DOHH2 (cell line): ENCODE data around the gene IFNA13.

ENCODE experiments used
- H3F3A ChIP-seq: fragments of 200-600 bp; sonication (generic), shearing (Covaris generic); 2 replicates; pipeline ENCODE4 v1.6.0; 2016; ENCODE audit warnings: antibody characterized with exemption, mild to moderate bottlenecking; ENCODE audit not compliant: control insufficient read depth, insufficient read depth
- H3K27ac ChIP-seq: fragments of 200-600 bp; sonication (generic); 2 replicates; pipeline ENCODE4 v1.5.1; 2014; ENCODE audit warnings: low read depth, mild to moderate bottlenecking, low read length, moderate library complexity
- H3K27me3 ChIP-seq: fragments of 200-600 bp; sonication (generic); 2 replicates; pipeline ENCODE4 v1.6.1; 2014; ENCODE audit warnings: mild to moderate bottlenecking, low read length, mixed read lengths; ENCODE audit not compliant: control insufficient read depth
- H3K36me3 ChIP-seq: fragments of 200-600 bp; sonication (generic); 2 replicates; pipeline ENCODE4 v1.6.1; 2014; ENCODE audit warnings: mild to moderate bottlenecking, low read length, moderate library complexity, mixed read lengths; ENCODE audit not compliant: control insufficient read depth
- H3K4me1 ChIP-seq: fragments of 200-600 bp; sonication (generic); 2 replicates; pipeline ENCODE4 v1.6.1; 2014; ENCODE audit warnings: mild to moderate bottlenecking, low read length, mixed read lengths; ENCODE audit not compliant: control insufficient read depth
- H3K4me2 ChIP-seq: fragments of 200-600 bp; sonication (generic); 2 replicates; pipeline ENCODE4 v1.6.0; 2014; ENCODE audit warnings: mild to moderate bottlenecking, low read length, moderate library complexity
- H3K4me3 ChIP-seq: fragments of 200-600 bp; sonication (generic); 2 replicates; pipeline ENCODE4 v1.5.1; 2014; ENCODE audit warnings: mild to moderate bottlenecking, low read length, mixed read lengths
- H3K79me2 ChIP-seq: fragments of 200-600 bp; sonication (generic); 2 replicates; pipeline ENCODE4 v1.6.1; 2014; ENCODE audit warnings: mild to moderate bottlenecking, low read length, mixed read lengths; ENCODE audit not compliant: control insufficient read depth
- H3K9me2 ChIP-seq: fragments of 200-600 bp; sonication (generic); replicated peaks from 2 replicates; pipeline ENCODE4 v1.6.1; 2014; ENCODE audit warnings: mild to moderate bottlenecking, low read length, mixed read lengths; ENCODE audit not compliant: control insufficient read depth
- H3K9me3 ChIP-seq: fragments of 200-600 bp; sonication (generic); 2 replicates; pipeline ENCODE4 v1.6.1; 2014; ENCODE audit warnings: antibody characterized with exemption, low read length, mixed read lengths; ENCODE audit not compliant: control insufficient read depth, insufficient read depth
- H4K20me1 ChIP-seq: fragments of 200-600 bp; sonication (generic); 2 replicates; pipeline ENCODE4 v1.6.0; 2014; ENCODE audit warnings: low read depth, mild to moderate bottlenecking, antibody characterized with exemption, low read length, moderate library complexity; ENCODE audit not compliant: control insufficient read depth, insufficient read depth
- CTCF ChIP-seq: fragments of 200-600 bp; sonication (generic); IDR thresholded peaks from one replicate; pipeline ENCODE4 v1.5.1; 2014; ENCODE audit warnings: antibody characterized with exemption, mild to moderate bottlenecking, low read depth, low read length; ENCODE audit not compliant: poor library complexity, severe bottlenecking
- EZH2phosphoT487 ChIP-seq: fragments of 200-600 bp; sonication (generic); IDR thresholded peaks from 2 replicates; pipeline ENCODE4 v1.6.1; 2017; ENCODE audit warnings: borderline replicate concordance, mild to moderate bottlenecking, antibody characterized with exemption, low read length, moderate library complexity, mixed read lengths

Gene IFNA13

GRCh38 chr9:21340735-21341134, 27.1 kb downstream of the IFNA13 start:
- TF ChIP-seq EZH2phosphoT487 (no peak), CTCF (no peak)
- H3K79me2 ChIP-seq = no peaks in the 10 kb centered on the region
- H3F3A ChIP-seq = no peaks in the 10 kb centered on the region
- H4K20me1 ChIP-seq = no peaks in the 10 kb centered on the region
- peaks cover 18% of the 10 kb centered on the region for H3K27me3 ChIP-seq
- no peaks in the 10 kb centered on the region for H3K36me3 ChIP-seq
- H3K27ac ChIP-seq = no peak overlapping the region
- no peaks in the 10 kb centered on the region for H3K9me2 ChIP-seq
- no peak overlapping the region for H3K4me2 ChIP-seq
- no peak overlapping the region for H3K4me3 ChIP-seq
- H3K9me3 ChIP-seq = no peaks in the 10 kb centered on the region
- peaks cover 7% of the 10 kb centered on the region for H3K4me1 ChIP-seq

GRCh38 chr9:21336457-21336856, 31.4 kb downstream of the IFNA13 start:
- TF ChIP-seq CTCF (no peak), EZH2phosphoT487 (no peak)
- no peak overlapping the region for H3K4me2 ChIP-seq
- H3K36me3 ChIP-seq = peaks cover 31% of the 10 kb centered on the region
- peaks cover 40% of the 10 kb centered on the region for H3K4me1 ChIP-seq
- peaks cover 13% of the 10 kb centered on the region; the same call in 1 of the 2 replicates for H4K20me1 ChIP-seq
- no peaks in the 10 kb centered on the region for H3F3A ChIP-seq
- H3K27ac ChIP-seq = no peak overlapping the region
- H3K9me3 ChIP-seq = no peaks in the 10 kb centered on the region
- H3K4me3 ChIP-seq = no peak overlapping the region
- H3K9me2 ChIP-seq = no peaks in the 10 kb centered on the region
- H3K27me3 ChIP-seq = peaks cover 13% of the 10 kb centered on the region
- peaks cover 38% of the 10 kb centered on the region for H3K79me2 ChIP-seq

- peak within 1 kb of the TSS; percentile 58 for H3K27ac ChIP-seq
- H3K9me3 ChIP-seq = no peaks in the 10 kb centered on the region
- H3F3A ChIP-seq = no peaks in the 10 kb centered on the region
- peaks cover 13% of the 10 kb centered on the region; the same call in 1 of the 2 replicates for H4K20me1 ChIP-seq
- peaks cover 11% of the 10 kb centered on the region for H3K27me3 ChIP-seq
- peaks cover 41% of the 10 kb centered on the region for H3K36me3 ChIP-seq
- H3K4me1 ChIP-seq = peaks cover 40% of the 10 kb centered on the region
- no peaks in the 10 kb centered on the region for H3K9me2 ChIP-seq
- H3K4me3 ChIP-seq = peak within 1 kb of the TSS; percentile 93
- H3K79me2 ChIP-seq = peaks cover 53% of the 10 kb centered on the region
- H3K4me2 ChIP-seq = peak within 1 kb of the TSS; percentile 85
- TF ChIP-seq EZH2phosphoT487 (no peak), CTCF (no peak)
Measured at GRCh38 chr9:21334701-21335632, 32.9 kb downstream of the IFNA13 start, which contains the start of gene KLHL9. Gene KLHL9, minus strand, starts transcription at chr9:21335404. Its CDS starts 545 bp downstream, at chr9:21334859.
